HG02610 (cell line): ENCODE results near the gene CELA1.
"Not testable (repeated sequence)": the region's sequence is repeated elsewhere in the genome, so short reads cannot be mapped to it uniquely, and the experiment has no call there.

ENCODE experiments used
- ATAC-seq: cut with Tn5 transposase; IDR thresholded peaks from one replicate; pipeline ENCODE4 v1.9.1; 2021; ENCODE audit warnings: mild to moderate bottlenecking, moderate library complexity; ENCODE audit not compliant: unreplicated experiment

CELA1 gene

GRCh38 chr12:51320695-51321320, 25.7 kb downstream of the CELA1 start:
- no peak for ATAC-seq

- no peak for ATAC-seq
These were observed 26.2 kb downstream of the CELA1 start for GRCh38 chr12:51320311-51320694.

DNA sequence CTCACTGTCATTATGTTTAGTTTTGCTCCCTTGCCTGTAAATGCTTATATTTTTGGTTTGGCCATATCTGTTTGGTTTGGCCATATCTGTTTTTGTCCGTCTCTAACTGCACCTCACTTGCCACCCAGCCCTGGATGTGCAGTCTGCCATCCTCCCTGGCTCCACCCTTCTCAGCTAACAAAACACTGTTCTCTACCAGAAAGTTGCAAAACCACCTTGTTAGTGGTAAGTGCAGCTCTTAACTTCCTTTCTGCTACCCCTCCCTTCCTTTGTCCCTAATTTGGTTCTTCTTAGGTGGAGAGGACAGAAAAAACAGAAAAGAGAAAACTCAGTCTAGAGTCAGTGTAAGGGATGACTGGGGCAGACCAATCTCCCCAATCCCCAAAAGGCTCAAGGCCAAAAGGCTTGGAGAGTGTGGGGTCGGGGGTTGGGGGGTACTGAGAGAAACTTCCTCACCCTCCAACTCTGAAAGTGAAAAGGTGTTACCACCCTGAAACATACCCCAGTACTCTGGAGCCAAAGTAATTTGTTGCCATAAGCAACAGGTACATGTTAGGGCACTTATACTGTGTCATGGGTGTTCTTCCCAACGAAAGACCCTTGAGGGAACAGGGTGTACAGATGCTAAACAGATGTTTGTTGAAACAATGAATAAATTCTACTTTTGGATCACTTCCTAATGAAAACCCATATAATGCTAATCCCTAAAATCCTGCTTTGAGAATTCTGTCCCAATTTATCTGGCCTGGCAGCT, 27.5 kb downstream of the CELA1 start:
- ATAC-seq: no peak

GRCh38 chr12:51318057-51318806, 28.2 kb downstream of the CELA1 start:
- ATAC-seq: not testable (repeated sequence)

DNA sequence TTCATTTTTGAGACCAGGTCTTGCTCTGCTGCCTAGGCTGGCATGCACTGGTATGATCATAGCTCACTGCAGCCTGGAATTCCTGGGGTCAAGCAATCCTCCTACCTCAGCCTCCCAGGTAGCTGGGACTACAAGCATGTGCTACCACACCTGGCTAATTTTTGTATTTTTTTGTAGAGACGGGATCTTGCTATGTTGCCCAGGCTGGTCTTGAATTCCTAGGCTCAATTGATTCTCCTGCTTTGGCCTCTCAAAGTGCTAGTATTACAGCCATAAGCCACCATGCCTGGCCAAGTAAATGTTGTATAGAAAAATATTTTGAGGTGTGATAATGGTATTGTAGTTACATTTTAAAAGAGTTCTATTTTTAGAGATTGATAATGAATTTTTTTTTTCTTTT, 35.1 kb downstream of the CELA1 start:
- ATAC-seq: no peak

DNA sequence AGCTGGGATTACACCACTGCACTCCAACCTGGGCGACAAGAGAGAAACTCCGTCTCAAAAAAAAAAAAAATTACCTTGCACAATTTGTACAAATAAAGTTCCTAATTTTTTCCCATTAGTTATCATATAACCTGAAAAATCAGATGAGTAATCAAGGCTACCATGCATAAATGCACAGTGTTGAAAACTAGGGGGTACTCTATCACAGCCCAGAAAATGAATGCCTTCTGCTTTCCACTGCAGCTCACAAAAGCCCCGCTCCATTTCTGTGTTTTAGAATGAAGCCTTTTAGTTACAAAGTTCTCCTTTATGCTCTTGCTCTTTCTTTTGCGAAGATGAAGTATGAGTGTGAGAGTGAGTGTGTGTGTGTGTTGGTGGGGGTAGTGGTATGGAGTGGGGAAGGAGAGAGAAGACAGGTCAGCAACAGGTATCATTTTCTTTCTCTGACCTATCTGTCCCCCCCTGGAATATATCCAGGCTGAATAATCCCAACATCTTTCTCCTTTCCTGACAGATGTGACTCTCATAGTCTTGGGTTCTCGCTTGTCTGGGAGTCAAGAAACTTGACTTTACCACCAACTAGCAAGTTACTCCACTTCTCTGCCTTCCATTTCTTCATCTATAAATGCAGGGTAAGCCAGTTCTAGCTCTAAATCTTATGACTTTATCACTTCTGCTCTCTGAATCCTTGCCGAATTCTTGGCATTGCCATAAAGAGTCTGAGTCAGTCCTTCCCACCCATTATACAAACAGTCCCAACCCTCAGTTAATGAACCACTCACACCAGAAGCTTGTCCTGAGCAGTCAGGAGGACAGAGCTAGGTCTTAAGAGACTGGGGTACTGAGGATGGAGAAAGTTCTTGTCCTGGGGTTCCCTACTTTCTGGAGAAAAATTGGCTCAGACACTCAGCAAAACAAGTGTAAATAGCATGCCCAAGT, 38.6 kb downstream of the CELA1 start:
- no peak for ATAC-seq

DNA sequence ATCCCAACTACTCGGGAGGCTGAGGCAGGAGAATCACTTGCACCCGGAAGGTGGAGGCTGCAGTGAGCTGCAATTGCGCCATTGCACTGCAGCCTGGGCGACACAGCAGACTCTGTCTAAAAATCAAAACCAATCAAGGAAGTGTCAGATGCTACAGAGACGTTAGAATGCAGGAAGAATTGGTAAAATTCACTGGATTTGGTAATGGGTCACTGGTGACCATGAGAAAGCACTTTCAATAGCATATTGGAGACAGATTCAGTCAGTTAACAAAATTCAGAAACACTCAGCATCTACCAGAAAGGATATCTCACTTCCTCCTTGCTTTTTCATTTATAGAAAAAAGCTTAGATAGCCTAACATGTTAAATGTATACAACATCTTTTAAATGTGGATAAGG, 40.0 kb downstream of the CELA1 start:
- no peak for ATAC-seq

GRCh38 chr12:51300768-51301167, 45.7 kb downstream of the CELA1 start:
- ATAC-seq: not testable (repeated sequence)

- no peak for ATAC-seq
These were observed 50.8 kb downstream of the CELA1 start for GRCh38 chr12:51295651-51296050.

GRCh38 chr12:51294097-51294496, 52.4 kb downstream of the CELA1 start:
- not testable (repeated sequence) for ATAC-seq

- no peak for ATAC-seq
These were observed 52.8 kb downstream of the CELA1 start for GRCh38 chr12:51293696-51294095.

DNA sequence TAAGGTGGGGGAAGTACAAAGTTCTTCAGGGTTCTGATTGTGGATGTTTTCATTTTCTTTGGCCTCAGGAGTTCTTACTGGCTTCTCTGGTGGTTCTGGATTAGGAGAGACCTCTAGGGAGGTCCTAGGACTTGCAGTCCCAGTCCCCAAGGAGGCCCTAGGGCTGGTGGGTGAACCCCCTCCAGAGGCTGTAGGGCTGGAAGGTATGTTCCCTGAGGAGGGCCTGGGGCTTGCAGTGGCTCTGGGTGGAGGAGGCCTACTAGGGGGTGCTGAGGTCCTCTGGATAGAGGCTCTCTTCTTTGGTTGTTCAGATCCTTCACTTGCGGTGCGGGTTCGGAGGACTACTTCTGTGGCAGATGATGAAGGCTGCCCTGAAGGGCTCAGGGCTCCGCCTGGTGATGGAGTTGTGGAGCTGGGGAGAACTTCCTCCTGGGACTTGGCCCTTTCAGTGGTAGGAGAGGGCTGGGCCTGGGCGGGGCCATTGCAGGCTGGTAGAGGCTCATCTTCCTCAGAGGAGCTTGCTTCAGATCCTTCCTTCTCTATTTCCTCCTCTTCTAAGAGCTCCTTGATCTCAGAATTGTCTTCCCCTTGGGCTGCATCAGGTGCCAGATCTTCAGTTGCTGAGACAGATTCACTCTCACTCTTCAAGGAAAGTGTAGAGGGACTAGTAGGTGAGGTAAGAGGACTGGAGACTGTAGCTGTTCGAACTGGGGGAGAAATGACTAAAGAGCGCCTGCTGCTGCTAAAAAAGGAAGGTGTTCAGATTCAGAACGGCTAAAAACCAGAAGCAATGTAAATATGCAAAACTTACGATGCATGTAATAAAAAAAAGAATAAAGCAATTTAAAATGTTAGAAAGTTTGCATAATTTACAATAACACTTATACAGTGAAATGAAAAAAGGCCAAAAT, 54.6 kb downstream of the CELA1 start:
- ATAC-seq: not testable (repeated sequence)

DNA sequence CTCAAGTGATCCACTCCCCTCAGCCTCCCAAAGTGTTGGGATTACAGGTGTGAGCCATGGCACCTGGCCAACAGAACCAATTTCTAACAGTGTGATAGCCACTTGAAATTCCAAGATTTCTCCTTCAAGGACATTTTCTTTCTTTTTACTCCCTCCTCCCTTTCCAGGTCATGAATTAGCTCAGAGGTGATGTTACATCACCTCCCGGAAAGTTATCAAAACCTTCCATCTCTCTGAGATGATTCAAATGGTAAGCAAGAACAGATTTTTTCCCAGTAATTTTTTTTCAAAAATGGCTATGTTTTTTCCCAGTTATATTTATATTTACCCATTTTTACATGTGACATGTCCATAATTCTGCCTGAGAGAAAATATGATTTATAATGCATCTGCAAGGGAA, 60.6 kb downstream of the CELA1 start:
- no peak for ATAC-seq

DNA sequence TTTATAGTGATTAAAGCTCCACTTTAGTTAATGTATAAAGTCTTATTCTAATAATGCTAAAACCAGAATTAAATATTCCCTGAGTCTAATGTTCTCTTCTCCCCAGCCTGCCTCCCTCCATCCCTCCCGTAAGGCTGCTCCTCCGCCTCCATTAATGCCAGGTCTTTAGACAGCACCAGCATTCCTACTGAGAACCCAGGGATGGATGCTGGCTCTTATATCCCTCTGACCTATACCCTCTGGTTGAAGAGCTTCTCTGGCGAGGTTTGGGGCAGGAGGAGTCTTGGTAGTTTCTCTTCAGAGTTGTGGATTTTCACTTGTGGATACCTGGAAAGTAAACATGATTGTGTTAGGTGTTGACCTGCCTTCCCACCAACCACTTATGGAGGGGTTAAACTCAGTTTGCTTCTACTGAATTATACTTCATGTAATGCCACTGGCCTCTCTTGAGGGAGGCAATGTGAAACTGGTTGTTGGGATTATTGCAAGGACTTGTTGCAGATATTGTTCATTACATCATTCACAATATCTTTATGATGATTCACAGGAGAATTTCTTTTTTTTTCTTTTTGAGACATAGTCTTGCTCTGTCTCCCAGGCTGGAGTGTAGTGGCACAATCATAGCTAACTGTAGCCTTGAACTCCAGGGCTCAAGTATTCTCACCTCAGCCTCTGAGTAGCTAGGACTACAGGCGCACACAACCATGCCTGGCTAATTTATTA, 65.1 kb downstream of the CELA1 start:
- no peak for ATAC-seq
